Stimulated activated CD8-positive, alpha-beta memory T cell treated with anti-CD3 and anti-CD28 coated beads, Interleukin-7, amount 100 ng/mL, for 4 hours (primary cell): ENCODE data around the gene FKBP1B.
"Not testable (repeated sequence)": the region's sequence is repeated elsewhere in the genome, so short reads cannot be mapped to it uniquely, and the experiment has no call there.

Source experiments
- DNase-seq, 2 donors: peaks; one replicate each; pipeline ENCODE4 v3.0.0-alpha.2; 2020; ENCODE audit warnings: low read depth in 2 of 2

Gene FKBP1B

GRCh38 chr2:24049485-24050021 lies at the start of gene FKBP1B:
Gene FKBP1B (plus strand): TSS chr2:24049741. CDS start chr2:24049850, 109 bp downstream.
- DNase-seq: peak; percentile 11 to 53

DNA sequence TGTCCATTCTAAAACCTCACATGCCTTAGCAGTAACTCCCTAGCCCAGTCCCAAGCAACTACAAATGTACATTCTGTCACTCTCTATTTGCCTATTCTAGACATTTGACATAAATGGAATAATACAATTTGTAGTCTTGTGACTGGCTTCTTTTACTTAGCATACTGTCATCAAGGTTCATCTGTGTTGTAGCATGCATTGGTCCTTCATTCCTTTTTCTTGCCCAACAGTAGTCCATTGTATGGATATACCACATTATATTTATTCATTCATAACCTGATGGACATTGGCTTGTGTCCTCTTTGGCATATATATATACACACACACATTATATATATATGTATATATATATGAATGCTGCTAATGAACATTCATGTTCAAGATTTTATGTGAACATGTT lies 41.8 kb upstream of the FKBP1B start:
- no peak for DNase-seq

DNA sequence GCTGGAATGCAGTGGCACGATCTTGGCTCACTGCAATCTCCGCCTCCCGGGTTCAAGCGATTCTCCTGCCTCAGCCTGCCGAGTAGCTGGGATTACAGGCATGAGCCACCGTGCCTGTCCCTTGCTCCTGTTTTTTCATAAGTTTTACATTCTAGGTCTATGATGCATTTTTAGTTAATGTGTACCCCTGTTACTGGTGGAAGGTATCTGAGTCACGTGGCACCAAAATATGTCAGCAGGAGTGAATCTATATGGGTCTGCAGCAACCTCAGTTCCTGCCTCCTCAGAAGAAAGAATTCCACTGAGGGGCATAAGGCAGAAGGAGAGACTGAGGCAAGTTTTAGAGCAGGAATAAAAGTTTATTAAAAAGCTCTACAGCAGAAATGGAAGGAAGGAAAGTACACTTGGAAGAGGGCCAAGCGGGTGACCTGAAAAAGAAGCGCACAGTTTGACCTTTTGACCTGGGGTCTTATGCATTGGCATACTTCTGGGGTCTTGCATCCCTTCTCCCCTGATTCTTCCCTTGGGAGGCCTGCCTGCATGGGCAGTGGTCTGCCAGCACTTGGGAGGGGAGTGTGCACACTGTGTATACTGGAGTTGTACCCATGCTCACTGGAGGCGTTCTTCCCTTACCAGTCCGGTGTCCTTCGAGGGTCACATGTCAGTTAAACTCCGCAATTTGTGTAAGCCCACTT lies 40.7 kb upstream of the FKBP1B start:
- DNase-seq: no peak

GRCh38 chr2:24009367-24009679 lies 40.2 kb upstream of the FKBP1B start:
- DNase-seq: no peak

GRCh38 chr2:24009680-24010476 lies 39.7 kb upstream of the FKBP1B start, which contains the start of gene MFSD2B:
Gene MFSD2B (plus strand): TSS chr2:24010085. CDS start chr2:24010097, 12 bp downstream.
- DNase-seq: no peak

GRCh38 chr2:24010477-24011249 lies 38.9 kb upstream of the FKBP1B start:
- DNase-seq: no peak

DNA sequence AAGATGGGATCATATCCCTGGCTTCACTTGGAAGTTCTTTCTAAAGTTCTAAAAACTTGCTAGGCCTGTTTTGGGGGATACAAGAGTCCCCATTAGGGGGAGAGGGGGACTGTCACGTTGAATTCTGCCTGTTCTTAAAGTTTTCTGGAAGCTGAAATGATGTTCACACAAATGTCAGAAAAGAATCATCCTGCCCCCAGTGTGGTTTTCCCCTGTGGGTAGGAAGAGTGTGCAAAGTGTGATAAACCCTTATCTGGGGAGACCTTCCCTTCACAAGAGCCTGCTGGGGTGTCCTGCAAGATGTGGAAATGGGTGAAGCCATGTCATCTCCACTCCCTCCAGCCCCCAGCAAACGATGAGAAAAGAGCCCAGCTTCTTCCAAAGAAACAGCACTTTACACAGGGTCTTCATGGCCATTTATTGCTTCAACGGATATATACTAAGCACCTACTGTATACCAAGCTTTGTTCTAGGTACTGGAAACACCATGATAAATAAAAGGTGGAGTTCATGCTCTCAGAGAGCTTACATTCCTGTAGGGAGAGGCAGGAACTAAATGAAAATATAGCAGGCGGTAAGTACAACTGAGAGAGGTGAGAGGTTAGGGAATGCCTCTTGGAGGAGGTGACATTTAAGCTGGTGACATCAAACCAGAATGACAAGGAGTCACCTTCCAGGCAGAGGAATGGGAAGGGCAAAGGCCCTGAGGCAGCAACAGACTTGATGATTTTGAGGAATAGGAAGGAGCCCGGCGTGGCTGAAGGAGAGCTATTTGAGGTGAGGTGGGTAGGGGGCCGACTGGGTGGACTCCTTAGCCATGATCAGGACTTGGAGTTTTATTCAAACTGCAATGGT lies 38.1 kb upstream of the FKBP1B start:
- no peak for DNase-seq

- no peak for DNase-seq
Observed at GRCh38 chr2:24012521-24013188, 36.9 kb upstream of the FKBP1B start.

- DNase-seq: not testable (repeated sequence)
Observed at GRCh38 chr2:24014902-24015301, 34.6 kb upstream of the FKBP1B start.

DNA sequence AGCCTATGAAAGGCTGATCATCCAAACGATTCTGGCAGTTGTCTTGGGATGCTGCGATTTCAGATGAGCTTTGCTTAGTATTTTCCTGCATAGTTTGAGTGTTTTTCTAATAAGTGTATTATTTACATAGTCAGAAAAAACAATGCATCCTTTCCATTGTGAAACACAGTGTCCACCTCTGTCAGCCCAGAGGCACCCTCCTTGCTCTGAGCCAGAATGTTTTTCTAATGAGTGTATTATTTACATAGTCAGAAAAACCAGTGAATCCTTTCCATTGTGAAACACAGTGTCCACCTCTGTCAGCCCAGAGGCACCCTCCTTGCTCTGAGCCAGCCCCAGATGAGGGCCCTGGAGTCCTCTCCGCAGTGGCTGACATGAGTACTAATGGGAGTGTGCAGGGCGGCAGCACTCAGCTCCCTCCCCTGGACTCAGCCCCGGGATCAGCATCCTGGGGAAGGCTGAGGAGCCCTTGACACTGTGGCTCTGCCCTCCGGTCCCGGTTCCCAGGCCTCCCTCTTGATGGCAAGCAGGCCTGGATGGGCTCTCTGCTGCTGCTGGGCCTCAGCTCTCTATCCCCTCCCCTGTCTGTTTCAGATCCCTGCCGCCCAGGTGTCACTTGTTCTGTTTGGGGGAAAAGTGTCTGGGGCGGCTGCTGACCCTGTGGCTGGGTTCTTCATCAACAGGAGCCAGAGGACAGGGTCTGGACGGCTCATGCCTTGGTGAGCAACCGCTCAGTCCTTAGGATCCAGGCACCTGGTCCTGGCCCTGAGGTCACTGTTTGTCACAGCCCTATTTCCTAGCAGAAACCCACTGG lies 33.8 kb upstream of the FKBP1B start:
- no peak for DNase-seq

DNA sequence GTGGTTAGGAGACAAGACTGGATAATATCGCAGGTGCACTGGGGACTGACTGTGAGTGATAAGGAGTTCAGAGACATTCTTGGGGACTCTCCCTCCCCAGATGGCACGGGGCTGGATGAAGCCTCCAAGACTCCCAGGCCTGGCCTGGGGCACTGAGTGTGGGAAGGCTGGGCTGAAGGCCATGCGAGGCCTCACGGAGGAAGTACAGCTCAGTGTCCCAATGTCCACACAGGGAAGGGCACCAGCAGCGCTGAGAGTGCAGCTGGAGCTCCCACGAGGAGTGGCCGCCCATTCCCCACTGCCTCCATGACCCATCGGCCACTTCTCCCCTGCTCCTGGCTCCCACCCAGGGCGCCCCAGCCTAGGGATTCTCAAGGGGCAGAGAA lies 33.2 kb upstream of the FKBP1B start:
- no peak for DNase-seq

DNA sequence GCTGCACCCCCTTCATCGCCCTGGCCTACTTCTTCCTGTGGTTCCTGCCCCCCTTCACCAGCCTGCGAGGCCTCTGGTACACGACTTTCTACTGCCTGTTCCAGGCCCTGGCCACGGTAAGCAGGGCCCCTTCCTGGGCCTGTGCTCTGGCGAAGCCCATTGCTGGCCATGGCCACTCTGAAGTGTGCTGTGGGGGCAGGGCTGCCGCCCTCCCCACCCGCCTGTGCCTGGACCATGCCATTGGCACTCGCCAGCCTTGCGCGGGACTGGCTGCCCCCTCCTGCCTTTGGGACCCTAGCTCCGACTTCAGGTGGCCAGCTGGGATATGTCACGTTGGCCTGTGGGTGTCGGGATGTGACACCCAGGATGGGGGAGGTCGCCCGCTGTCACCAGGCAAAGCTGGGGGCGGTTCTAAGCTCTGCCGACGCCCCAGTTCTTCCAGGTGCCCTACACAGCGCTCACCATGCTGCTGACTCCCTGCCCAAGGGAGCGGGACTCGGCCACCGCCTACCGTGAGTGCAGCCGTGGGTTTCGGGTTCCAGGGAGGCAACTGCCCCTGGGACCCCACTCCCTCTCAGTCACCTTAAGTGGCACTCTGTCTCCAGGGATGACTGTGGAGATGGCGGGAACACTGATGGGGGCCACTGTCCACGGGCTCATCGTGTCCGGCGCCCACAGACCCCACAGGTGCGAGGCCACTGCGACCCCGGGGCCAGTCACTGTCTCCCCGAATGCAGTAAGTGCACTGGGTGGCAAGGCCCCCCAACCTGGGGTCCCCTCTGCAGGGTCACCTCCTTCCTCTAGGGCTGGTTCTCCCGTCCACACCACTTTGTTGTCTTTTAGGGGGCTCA lies 32.5 kb upstream of the FKBP1B start:
- no peak for DNase-seq

DNA sequence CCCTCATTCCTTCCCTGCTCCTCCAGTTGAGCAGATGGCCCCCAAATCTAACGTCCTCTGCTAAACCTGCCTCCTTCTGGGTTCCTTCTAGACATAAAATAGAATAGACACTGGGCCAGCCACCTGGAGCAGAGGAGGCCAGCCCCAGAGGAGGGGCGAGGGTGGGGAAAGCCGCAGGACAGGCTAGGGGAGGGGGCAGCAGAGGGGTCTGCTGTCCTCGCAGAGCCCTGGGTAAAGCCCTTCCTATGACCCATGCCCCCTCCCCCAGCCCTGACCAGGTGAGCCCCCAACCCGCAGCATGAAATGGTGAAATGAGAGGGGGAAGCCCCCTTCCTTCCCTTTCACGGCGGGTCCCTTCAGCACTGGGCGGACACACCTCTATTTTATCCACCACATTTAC lies 31.8 kb upstream of the FKBP1B start:
- no peak for DNase-seq

DNA sequence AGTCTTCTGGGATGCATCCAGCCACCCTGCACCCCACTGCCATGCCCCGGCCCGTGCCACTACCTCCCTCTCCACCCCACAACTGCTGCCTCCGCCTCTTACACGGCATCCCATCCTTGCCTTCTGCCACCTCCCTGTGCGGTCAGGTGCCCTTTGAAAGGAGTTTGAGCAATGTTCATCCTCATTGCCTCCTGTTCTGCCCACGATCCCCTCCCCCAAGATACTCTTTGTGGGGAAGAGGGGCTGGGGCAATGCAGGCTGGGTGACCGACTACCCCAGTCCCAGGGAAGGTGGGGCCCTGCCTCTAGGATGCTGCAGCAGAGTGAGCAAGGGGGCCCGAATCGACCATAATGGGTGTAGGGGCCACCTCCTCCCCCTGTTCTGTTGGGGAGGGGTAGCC lies 31.3 kb upstream of the FKBP1B start:
- DNase-seq: no peak

GRCh38 chr2:24019729-24020128 lies 29.8 kb upstream of the FKBP1B start:
- no peak for DNase-seq

DNA sequence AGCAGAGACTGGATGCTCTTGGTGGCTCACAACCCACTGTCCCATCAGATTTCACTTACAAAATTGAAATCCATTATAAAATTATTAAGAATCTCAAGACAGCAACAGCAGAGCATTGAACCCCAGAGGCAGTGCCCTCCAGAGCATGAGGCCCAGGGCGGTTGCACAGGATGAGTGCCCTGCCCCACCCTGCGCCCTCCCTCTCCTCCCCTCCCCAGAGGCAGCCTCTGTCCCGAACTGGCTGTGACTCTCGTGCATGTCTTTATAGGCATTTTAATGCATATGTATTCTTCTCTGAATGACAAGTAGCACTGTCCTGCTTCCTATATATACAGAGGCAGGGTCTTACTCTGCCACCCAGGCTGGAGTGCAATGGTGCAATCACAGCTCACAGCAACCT lies 29.3 kb upstream of the FKBP1B start:
- DNase-seq: no peak

- no peak for DNase-seq
Observed at GRCh38 chr2:24021122-24021998, 28.2 kb upstream of the FKBP1B start.
